Measurements from ENCODE around the gene DEAF1. TPM values are rescaled to one million over a fixed set of nuclear protein-coding genes. Genes with fewer than 3 reads are reported as not detected.
A peak's percentile ranks its signal among the peaks of the same experiment; 100 is the strongest.

DEAF1 gene
- total RNA-seq, 6 donors from 2014 or later: 23.9 to 87.3 (median 35.6) TPM

DNA sequence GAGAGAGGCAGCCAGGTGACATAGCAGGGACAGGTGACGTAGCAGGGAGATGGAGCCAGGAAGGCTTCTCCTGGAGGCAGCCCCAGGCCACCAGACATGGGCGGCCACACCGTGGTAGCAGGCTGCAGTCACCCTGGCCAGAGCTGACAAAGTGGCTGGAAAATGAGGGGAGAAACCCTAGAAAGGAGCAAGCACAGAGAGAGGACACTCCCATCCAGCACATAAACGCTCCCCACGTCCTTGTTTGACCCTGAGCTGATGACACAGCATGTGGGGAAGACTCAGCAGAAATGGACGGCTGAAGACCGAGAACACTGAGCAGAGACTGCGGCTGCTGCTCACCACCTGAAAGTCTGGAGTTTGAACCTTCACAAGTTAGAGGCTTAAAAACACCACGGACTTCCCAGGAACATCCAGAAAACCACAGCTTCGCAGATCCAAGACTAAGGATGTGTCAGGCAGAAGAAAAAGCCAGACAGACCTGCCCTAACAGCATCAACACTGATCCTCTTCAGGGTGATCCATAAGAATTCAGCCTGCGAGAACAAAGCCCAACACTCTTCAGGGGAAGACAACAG, 29.2 kb downstream of the DEAF1 start:
- Histone ChIP-seq H3K4me3 (no peak overlapping the region), H3K36me3 (peaks cover 0 to 22% (median 12%) of the 10 kb centered on the region in 4 donors), H3K27me3 (no peaks in the 10 kb centered on the region), H3K9me3 (no peaks in the 10 kb centered on the region), H3K4me1 (no peaks in the 10 kb centered on the region), H3K27ac (no peak overlapping the region)
- 71 to 79% methylated on average over 11 of the region's 11 CpGs for WGBS, 2 donors
- ATAC-seq (ENCODE audit: low FRiP score in 2 of 2) (peak in 1 of 2 donors; percentile 87), DNase-seq (no peak)
- no peak for TF ChIP-seq POLR2A (IDR thresholded peaks at IDR 0.05)

DNA sequence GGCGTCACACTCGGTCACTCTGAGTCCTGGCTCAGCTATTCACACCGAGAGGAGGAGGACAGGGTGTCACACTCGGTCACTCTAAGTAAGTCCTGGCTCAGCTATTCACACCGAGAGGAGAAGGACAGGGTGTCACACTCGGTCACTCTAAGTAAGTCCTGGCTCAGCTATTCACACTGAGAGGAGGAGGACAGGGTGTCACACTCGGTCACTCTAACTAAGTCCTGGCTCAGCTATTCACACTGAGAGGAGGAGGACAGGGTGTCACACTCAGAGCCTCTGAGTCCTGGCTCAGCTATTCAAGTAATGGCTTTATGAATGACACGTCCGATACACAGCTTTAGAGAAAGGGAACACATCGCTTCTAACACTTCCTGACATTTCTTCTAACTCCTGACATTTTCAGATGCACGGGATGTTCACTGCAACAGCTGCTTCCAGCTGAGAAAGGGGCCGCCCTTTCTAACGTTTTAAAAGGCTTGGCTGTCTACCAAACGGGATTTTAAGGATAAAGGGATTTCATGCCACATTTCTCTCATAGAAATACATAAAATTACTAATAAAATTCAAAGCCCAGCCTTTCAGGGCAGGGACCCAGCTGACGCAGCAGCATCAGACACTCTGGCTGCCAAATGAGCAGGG, 29.8 kb downstream of the DEAF1 start:
- ATAC-seq (ENCODE audit: low FRiP score in 2 of 2) (no peak), DNase-seq (no peak)
- Histone ChIP-seq H3K4me1 (no peaks in the 10 kb centered on the region), H3K27ac (no peak overlapping the region), H3K9me3 (no peaks in the 10 kb centered on the region), H3K4me3 (no peak overlapping the region), H3K27me3 (no peaks in the 10 kb centered on the region), H3K36me3 (peaks cover 0 to 28% (median 14%) of the 10 kb centered on the region in 4 donors)
- TF ChIP-seq, protein P1, sequence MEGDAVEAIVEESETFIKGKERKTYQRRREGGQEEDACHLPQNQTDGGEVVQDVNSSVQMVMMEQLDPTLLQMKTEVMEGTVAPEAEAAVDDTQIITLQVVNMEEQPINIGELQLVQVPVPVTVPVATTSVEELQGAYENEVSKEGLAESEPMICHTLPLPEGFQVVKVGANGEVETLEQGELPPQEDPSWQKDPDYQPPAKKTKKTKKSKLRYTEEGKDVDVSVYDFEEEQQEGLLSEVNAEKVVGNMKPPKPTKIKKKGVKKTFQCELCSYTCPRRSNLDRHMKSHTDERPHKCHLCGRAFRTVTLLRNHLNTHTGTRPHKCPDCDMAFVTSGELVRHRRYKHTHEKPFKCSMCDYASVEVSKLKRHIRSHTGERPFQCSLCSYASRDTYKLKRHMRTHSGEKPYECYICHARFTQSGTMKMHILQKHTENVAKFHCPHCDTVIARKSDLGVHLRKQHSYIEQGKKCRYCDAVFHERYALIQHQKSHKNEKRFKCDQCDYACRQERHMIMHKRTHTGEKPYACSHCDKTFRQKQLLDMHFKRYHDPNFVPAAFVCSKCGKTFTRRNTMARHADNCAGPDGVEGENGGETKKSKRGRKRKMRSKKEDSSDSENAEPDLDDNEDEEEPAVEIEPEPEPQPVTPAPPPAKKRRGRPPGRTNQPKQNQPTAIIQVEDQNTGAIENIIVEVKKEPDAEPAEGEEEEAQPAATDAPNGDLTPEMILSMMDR (IDR thresholded peaks at IDR 0.05): no peak
- TF ChIP-seq POLR2A (IDR thresholded peaks at IDR 0.05): no peak
- TF ChIP-seq EP300 (IDR thresholded peaks at IDR 0.05): no peak
- TF ChIP-seq POLR2AphosphoS5 (IDR thresholded peaks at IDR 0.05): no peak
- WGBS, 2 donors: 85 to 89% methylated on average over 10 to 13 of the region's 15 CpGs

DNA sequence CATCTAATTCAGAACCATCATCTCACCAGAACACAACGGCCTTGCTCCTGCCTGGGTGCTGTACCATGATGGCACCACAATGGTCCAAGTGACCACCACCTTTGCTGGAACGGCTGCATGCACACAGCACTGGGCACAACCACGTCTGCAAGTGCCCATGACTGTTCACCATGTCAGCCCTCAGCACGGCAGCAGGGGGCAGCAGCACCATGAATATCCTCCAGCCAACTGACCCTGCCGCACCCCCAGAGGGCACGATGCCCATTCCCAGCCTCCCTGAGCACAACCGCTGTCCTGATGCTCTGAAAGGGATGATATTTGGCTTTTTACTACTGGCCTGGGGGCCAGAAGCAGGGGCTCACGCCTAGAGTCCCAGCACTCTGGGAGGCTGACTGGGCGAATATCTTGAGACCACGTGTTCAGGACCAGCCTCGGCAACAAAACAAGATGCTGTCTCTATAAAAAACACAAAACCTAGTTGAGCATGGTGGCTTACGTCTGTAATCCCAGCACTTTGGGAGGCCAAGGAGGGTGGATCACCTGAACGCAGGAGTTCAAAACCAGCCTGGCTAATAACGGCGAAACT, 32.2 kb downstream of the DEAF1 start:
- no peaks in the 10 kb centered on the region for H3K27me3 ChIP-seq
- H3K27ac ChIP-seq: no peak overlapping the region
- 53 to 63% methylated on average over 15 of the region's 15 CpGs for WGBS, 2 donors
- DNase-seq (peak in 1 of 2 donors; percentile 58), ATAC-seq (ENCODE audit: low FRiP score in 2 of 2) (peak; percentile 81 to 84)
- H3K9me3 ChIP-seq: no peaks in the 10 kb centered on the region
- peaks cover 0 to 48% (median 27%) of the 10 kb centered on the region in 4 donors for H3K36me3 ChIP-seq
- TF ChIP-seq POLR2AphosphoS5 (IDR thresholded peaks at IDR 0.05): no peak
- no peak for TF ChIP-seq POLR2A (IDR thresholded peaks at IDR 0.05)
- TF ChIP-seq, protein P1 (IDR thresholded peaks at IDR 0.05): peak; percentile 55 to 87 (median 76)
- no peak for TF ChIP-seq EP300 (IDR thresholded peaks at IDR 0.05)
- H3K4me1 ChIP-seq: no peaks in the 10 kb centered on the region
- H3K4me3 ChIP-seq: no peak overlapping the region

DNA sequence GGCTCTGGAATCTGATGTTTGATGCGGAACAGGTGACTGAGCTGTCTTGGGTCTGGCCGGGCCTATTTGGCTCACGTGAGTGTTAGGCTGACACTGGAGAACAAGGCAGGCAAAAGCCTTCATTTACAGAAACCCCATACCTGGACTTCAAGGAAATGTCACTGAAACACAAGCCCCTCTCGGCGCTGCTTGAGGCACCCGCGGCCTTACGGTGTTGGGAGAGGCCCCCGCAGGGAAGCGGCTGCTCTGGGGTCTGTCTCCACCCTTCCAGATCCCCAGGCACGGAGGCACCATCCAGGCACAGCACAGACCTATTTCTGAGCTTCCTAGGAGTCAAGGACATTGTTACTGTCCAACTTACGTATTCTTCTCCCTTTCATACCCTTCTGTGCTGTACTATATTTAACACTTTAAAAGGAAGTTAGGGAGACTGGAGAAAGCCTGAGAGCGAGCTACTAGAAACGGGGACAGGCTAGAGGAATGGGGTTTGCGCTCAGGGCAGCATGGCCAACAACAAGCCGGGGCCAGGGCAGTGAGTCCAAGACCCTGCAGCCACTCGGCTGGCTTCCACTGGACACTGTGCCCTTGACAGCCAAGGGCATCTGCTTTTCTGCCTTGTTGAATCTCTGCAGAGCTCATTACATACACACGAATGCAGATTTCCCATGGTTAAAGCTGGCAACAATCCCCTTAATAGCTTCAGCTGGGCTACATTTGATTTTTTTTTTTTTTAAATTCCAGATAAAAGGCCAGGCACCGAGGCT, 34.2 kb downstream of the DEAF1 start:
- 89 to 97% methylated on average over 10 to 19 of the region's 19 CpGs for WGBS, 2 donors
- H3K27ac ChIP-seq: no peak overlapping the region
- H3K4me3 ChIP-seq: no peak overlapping the region
- no peak for DNase-seq
- H3K9me3 ChIP-seq: no peaks in the 10 kb centered on the region
- no peaks in the 10 kb centered on the region for H3K4me1 ChIP-seq
- no peaks in the 10 kb centered on the region for H3K27me3 ChIP-seq
- no peak for ATAC-seq (ENCODE audit: low FRiP score in 2 of 2)
- peaks cover 0 to 52% (median 24%) of the 10 kb centered on the region in 4 donors for H3K36me3 ChIP-seq
- TF ChIP-seq EP300 (IDR thresholded peaks at IDR 0.05): no peak
- TF ChIP-seq, protein P1 (IDR thresholded peaks at IDR 0.05): no peak
- TF ChIP-seq POLR2A (IDR thresholded peaks at IDR 0.05): no peak
- no peak for TF ChIP-seq POLR2AphosphoS5 (IDR thresholded peaks at IDR 0.05)

DNA sequence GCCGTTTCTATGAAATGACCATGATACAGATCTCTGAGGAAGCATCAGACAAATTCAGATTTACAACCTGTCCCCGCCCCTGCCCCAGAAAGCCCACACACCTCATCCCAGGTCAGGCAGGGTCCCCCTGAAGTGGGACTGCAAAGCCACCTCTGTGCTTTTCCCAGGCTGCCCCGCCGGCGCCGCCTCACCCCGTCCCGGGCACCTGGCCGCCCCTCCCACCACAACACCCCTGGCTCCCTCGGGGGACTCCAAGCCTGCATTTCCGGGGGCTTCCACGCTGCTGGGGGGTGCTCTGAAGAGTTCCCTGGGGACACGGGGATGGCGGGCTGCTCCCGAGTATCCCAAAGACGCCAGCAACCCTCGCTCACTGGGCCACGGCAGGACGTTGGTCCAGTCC, 34.7 kb downstream of the DEAF1 start:
- H3K4me3 ChIP-seq: no peak overlapping the region
- DNase-seq (no peak), ATAC-seq (ENCODE audit: low FRiP score in 2 of 2) (no peak)
- no peaks in the 10 kb centered on the region for H3K9me3 ChIP-seq
- no peaks in the 10 kb centered on the region for H3K27me3 ChIP-seq
- WGBS, 2 donors: 85 to 93% methylated on average over 12 to 16 of the region's 19 CpGs
- TF ChIP-seq POLR2A (IDR thresholded peaks at IDR 0.05) (no peak), EP300 (IDR thresholded peaks at IDR 0.05) (no peak), POLR2AphosphoS5 (IDR thresholded peaks at IDR 0.05) (no peak)
- TF ChIP-seq, protein P1 (IDR thresholded peaks at IDR 0.05): no peak
- no peak overlapping the region for H3K27ac ChIP-seq
- H3K36me3 ChIP-seq: peaks cover 0 to 46% (median 22%) of the 10 kb centered on the region in 4 donors
- peaks cover 0 to 2% (median 0%) of the 10 kb centered on the region in 4 donors for H3K4me1 ChIP-seq
